ENCODE measurements around the gene COLGALT1. TPM values are rescaled to one million over a fixed set of nuclear protein-coding genes. Genes with fewer than 3 reads are reported as not detected.

COLGALT1 gene
- total and polyA plus RNA-seq, 10 of the 15 experiments (the other 5 are each of a cell fraction or from before 2014, with no cell fraction given): 1.2 to 78.8 (median 29.8) TPM

- TF ChIP-seq E2F8 (IDR thresholded peaks at IDR 0.05; ENCODE audit: low read depth, partially characterized antibody): no peak
- TF ChIP-seq NR2C1 (IDR thresholded peaks at IDR 0.05): no peak
- no peak for TF ChIP-seq NFXL1 (IDR thresholded peaks at IDR 0.05; ENCODE audit: borderline replicate concordance)
- no peak for TF ChIP-seq ZBED1 (IDR thresholded peaks at IDR 0.05; ENCODE audit: borderline replicate concordance)
- no peak for TF ChIP-seq RELB (IDR thresholded peaks at IDR 0.05; ENCODE audit: low read depth)
- TF ChIP-seq PML (IDR thresholded peaks at IDR 0.05; ENCODE audit: low read length): no peak
- TF ChIP-seq FOXK2 (IDR thresholded peaks at IDR 0.05): no peak
- TF ChIP-seq SMC3 (IDR thresholded peaks at IDR 0.05; ENCODE audit: borderline replicate concordance, low read length): no peak
- TF ChIP-seq ZNF622 (IDR thresholded peaks at IDR 0.05): no peak
- no peak for TF ChIP-seq ZBTB33 (IDR thresholded peaks at IDR 0.05)
Measured at GRCh38 chr19:17540174-17540573, 15.3 kb upstream of the COLGALT1 start (continued).

All from GM12878 (cell line).